GM19035 (cell line): Measurements from ENCODE around the gene PIP5KL1.

ENCODE experiments used
- ATAC-seq: cut with Tn5 transposase; IDR thresholded peaks from one replicate; pipeline ENCODE4 v1.9.1; 2021; ENCODE audit not compliant: unreplicated experiment

Gene PIP5KL1

DNA sequence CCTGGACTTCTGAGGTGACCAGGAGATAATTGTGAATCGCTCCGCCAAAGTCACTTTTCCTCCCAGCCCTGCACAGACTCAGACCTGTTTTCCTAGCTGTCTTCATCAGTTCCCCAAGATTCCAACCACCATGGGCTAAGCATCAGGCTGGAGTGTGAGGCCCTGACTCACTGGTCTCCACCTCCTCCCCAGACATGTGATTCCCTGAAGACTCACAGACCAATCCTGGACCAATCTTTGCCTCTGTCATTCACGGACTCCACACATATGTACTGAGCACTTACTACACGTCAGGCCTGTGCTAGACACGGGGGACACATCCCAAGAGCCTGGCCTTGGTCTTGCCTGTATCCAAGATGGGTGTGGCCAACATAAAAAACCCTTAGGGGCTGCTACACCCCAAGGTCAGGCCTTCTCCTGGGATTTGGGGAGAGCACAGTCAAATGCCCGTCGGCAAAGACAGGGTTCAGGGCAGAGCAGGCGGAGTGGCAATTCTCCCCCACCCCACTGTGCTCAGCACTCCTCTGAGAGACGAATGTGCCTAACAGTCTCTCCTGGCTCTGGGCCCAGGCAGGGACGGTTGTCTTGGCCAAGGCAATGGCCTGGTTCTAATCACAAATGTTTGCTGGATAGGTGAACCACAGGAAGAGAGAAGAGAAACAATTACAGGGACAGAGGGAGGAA is 38.3 kb upstream of the PIP5KL1 start:
- no peak for ATAC-seq

GRCh38 chr9:127968042-127968441 is 37.5 kb upstream of the PIP5KL1 start:
- no peak for ATAC-seq

GRCh38 chr9:127967151-127967809 is 36.7 kb upstream of the PIP5KL1 start:
- no peak for ATAC-seq

GRCh38 chr9:127966416-127967150 is 36.0 kb upstream of the PIP5KL1 start:
- no peak for ATAC-seq

DNA sequence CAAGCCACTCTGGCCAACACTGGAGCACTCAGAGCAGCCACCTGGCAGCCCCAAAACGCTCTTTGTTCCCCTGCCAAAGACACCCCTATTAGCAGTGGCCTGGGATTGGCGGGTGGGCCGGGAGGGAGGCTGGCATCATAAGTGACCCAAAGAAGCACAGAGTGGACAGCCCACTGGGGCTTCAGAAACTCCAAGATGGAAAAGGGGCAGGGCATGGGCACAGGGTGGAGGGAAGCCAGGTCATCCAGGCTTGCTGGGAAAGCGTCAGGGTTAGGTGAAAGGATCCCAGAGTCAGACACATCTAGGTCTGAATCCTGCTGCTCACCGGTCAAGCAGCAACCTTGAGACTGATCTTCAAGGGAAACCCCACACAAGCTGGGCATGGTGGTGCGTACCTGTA is 35.4 kb upstream of the PIP5KL1 start:
- ATAC-seq, result no peak

GRCh38 chr9:127963359-127964064 is 32.9 kb upstream of the PIP5KL1 start:
- no peak for ATAC-seq

GRCh38 chr9:127963041-127963358 is 32.4 kb upstream of the PIP5KL1 start:
- no peak for ATAC-seq

- ATAC-seq, result no peak
Measured at GRCh38 chr9:127962278-127962677, 31.7 kb upstream of the PIP5KL1 start.

DNA sequence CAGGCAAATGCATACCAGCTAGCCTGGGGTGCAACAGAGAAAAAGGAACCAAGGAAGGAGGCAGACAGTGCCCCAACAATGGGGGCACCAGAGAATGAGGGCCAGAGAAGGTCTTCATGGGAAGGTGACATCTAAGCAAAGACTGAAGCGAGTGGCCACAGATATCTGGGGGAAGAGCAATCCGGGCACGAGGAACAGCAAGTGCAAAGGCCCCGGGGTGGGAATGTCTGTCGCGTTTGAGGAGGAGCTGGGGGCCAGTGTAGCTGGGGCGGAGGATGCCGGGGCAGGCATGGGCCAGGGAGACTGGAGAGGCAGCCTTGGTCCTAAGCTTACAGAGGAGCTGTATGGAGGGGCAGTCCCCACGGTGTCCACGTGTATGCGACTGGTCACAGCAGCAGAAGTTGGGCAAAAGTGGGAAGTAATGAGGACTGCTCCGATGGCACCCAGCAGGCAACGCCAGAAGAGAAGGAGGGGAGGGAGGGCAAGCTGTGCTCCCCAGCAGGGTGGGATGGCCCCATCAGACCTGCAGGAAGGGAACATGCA is 31.1 kb upstream of the PIP5KL1 start:
- ATAC-seq, result no peak

DNA sequence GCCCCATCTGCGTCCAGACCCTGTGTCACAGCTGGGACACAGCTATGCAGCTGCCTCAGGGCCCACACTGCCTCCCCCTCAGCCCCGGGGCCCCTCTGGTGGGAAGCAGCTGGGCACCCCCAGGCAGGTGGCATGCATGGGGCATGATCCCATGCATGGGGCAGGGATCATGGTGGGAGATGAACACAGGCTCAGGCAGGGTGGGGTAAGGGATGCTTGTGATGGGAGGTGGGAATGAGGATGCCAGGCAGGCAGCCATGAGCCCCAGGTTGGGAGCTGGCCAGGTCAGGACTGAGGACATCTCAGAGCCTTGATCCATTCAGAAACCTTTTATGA is 30.5 kb upstream of the PIP5KL1 start:
- no peak for ATAC-seq

DNA sequence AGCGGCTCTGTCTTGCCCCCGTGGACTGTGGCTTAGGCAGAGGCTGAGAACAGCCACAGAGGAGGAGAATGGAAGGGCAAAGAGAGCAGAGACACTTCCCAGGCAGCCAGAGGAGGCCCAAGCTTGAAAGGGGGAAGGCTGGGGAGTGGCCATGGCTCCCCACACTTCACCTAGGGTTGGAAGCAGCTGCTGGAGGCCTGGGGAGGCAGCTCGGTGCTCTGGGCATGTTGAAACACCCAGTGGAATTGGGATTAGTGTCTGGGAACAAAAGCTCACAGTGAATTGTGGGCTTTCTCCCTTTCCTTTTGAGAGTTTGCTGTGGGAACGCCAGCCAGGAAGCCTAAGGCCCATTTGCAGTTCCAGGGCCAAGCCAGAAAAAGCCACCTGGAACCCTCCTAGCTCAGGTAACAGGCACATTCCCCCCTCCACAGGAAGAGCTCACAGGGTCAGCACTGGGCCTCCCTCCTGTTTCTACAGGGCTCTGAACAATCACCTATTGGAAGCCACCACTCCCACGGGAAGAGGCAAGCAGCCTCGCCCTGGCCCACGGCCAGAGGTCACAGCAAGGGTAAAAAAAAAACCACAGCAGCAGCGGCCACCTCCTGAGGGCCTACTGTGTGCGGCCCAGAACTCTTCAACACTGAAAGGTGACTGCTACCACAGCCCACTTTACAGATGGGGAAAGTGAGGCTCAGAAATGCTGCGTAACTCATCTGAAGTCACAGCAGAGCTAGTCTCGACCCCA is 30.0 kb upstream of the PIP5KL1 start:
- no peak for ATAC-seq

DNA sequence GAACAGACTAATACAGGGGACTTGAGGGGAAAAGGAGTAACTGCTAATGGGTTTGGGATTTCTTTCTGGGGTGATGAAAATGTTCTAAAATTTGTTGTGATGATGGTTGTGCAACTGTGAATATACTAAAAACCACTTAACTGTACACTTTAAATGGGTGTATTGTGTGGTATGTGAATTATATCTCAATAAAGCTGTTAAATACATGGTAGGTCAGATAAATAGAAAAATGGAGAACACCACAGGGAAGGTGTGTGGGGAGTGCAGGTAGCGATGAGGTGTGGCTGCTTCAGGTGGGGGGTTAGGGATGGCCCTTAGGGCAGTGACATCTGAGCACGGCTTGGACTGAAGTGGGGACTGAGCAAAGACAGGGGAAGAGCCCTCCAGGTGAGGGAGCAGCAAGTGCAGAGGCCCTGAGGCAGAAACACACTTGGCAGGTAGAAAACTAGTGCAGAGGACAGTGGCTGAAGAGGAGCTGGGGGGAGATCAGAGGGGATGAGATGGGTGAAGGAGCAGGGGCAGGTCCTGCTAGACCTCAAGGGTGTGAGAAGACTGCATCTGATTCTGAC is 29.3 kb upstream of the PIP5KL1 start:
- no peak for ATAC-seq

GRCh38 chr9:127959398-127959797 is 28.8 kb upstream of the PIP5KL1 start:
- no peak for ATAC-seq

- ATAC-seq, result no peak
Measured at GRCh38 chr9:127958728-127959127, 28.2 kb upstream of the PIP5KL1 start.

GRCh38 chr9:127955294-127956015 is 24.9 kb upstream of the PIP5KL1 start:
- ATAC-seq, result no peak

DNA sequence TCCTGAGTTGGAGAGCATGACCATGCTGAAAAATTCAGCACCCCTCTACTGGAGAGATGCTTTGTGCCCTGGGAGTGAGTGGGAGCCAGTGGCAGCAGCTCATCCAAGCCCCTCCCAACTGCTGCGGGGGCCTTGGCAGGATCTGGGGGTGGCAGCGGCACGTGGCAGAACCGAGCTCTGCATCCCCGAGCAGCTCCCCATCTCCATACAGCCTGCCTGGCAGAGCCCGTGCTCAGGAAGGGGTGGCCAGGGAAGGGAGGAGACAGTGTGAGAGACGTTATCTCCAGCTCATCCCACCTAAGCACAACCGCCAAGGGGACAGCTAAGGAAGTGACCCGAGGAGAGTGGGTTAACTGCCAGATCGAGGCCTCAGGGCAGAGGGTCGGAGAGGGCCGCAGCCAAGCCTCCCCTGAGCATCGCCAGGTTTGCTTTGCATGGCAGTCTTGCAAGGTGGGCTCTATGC is 24.3 kb upstream of the PIP5KL1 start:
- ATAC-seq, result no peak

GRCh38 chr9:127953768-127954505 is 23.4 kb upstream of the PIP5KL1 start:
- ATAC-seq, result no peak

DNA sequence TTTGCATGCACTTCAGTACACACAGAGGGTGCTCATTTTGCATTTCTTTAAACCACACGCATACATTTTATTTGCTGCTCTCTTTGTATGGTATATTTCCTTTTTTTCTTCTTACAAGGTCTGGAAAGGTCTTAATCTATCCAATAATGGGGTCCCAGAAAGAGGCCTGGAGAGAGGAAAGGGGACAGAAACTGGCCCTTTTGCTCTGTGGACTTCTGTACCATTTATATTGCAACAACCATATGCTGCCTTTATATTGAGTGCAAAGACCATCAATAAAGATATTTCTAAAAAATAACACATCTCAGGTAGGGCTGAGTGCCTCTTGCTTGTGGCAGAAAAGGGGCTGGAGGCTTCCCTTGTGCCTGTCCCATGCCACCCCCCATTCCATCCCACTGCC is 22.6 kb upstream of the PIP5KL1 start:
- no peak for ATAC-seq
